Anterior cingulate cortex (tissue), 58 donors: Measurements from ENCODE around the gene PARD3B.

Experiments
- DNase-seq, 58 donors: peaks; one replicate each; lab custom pipeline; 2025; lab: John Stamatoyannopoulos, UW

Gene PARD3B

GRCh38 chr2:205358351-205358815 lies 813.1 kb downstream of the PARD3B start:
- DNase-seq: no peak

DNA sequence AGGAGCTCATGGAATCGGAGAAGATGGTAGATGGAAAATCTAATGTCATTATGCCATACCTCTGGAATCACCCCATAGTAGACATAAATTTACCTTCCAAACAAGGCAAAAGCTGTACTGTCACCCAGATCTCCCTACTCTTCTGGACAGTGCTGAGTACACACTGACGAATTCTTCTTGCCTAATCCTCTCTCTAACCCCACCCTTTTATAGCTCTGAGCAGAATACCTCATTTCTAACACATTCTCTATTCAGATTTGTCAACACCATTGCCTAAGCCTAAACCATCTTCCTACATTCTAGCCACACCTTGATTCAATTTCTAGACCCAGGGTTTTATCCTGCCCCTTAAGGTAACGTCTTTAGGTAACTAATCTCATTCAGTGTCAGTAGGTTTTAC lies 816.0 kb downstream of the PARD3B start:
- no peak for DNase-seq

DNA sequence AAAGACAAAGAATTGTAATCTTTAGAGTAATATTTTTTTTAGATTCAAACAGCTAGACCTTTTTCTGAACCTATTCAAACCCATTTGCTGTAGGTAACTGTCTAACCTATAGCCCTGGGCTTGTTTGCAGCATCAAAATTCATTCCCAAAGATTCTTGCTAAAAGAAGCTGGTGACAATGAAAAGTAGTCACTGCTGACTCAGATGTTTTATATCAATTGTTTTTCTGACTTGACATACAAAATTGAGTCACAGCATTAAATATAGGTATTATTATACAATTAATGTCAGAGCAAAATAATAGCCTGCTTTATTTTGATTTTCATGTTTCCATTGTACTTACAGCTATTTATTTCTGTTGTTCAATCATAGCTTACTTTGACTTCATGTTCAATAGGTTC lies 816.7 kb downstream of the PARD3B start:
- no peak for DNase-seq

GRCh38 chr2:205364261-205364660 lies 819.0 kb downstream of the PARD3B start:
- no peak for DNase-seq

DNA sequence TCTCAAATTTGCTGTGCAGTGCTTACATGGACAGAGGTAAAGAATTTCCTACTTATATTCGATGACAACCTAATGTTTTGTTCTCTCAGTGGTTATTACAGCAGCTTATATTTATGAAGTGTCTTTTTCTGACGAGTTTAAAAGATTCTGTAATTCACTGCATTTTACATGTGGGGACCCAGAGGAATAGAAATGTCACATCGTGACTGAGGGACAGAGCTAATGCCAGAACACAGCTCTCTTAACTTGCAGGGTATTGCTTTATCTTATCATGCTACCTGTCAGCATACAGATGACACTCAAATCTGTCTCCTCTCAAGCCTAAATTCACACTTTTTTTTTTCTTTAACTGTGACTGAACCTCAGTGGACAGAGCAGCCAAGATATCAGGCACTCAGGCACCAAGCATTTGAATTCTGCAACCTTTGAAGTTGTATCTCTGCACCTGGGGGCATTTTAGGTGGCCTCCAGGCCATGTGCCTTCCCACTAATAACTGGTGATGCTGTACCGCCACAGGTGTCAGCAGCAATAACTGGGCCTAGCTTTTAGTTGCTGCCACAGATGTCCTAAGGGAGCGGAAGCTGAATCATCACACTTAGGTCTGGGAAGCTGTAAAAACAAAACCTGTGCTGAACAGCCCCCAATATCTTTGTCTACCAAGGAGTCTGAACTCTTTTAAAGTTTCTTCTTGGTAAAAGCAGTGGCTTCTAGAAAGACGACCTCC lies 821.2 kb downstream of the PARD3B start:
- DNase-seq: no peak

DNA sequence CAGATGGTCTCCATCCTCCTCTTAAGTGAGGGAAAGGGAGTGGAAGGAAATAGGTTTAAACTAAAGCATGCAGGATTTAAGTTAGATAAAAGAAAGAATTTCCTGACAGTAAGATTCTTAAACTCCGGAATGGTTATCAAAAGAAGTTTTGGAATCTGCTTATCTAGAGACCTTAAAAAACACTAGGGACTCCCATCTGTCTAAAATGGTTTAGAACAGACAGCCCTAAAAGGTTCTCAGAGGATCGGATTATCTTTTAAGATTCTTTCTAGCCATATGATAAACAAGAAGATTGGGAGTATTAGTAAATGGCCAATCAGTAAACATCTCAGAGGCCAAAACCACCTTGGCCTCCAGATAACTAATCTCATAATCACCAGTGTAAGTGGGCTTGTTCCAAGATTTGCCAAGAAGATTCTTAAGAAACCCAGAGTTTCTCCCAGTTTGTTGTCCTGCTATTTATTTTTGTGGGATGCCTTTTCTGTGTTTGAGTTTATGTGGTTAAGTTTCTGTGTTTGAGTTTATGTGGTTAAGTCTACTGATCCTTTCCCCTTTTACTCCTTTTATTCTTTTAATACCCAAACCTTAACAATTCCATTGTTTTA lies 822.2 kb downstream of the PARD3B start:
- no peak for DNase-seq

DNA sequence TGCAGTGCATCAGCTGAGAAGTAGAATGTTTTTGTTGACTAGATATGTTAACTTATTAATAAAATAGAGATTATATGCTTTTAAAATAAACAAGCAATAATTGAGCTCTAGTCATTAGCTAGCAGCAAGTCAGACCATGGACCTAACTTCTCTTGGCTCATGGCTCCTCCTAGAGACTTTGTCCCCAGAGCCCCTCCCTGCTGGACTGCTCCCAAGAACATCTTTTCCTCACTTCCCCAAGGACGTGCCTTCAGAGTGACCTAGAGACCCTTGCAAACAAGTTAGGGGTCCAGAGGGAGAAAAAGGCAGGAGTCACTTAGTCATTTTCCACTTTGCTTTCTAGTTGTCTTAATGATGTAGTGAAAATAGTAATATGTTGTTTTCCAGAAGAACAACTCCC lies 824.5 kb downstream of the PARD3B start:
- DNase-seq: no peak

GRCh38 chr2:205370726-205371125 lies 825.5 kb downstream of the PARD3B start:
- DNase-seq: no peak

- no peak for DNase-seq
These were observed 826.9 kb downstream of the PARD3B start for GRCh38 chr2:205372141-205372540.

DNA sequence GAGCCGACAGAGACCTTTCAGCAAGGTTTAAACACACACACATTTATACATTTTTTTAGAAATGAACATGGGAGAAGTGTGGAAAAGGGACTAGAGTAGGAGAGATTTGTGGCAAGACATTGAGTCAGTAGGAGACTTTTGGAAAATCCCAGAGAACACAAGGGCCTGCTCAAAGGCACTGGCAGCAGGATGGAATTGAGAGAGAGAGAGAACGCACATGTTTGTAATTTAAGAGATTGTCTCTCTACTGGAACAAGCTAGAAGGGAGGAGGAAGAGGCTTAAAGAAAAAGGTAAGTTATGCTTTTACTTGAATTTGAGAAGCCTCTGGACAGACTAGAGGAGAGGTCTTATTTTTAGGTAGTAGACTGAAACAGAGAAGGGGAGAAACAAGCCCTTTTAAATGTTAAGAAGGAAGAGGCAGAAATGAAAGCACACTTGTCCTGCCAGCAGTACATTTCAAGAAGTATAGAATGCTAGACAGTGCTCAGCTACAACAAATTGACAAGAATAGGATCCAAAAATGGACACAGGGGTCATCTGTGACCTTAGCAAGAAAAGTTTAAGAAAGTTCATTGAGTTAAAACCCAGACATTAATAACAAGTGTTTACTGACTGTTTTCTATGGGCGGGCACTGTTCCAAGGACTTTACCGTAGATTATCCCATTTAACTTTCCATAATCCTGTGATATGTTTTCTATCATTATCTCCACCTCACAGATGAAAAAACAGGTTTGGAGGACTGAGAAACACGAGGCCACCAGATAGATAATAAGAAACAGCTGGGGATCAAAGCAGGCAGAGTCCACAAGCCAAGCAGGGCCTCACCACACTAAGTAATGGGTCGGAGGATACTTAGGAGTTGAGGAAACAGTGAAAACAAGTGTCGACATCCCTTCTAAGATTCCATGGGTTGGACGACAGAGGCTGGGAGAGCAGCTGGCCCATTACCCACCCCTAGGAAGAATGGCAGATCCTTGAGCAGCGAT lies 830.5 kb downstream of the PARD3B start:
- no peak for DNase-seq

DNA sequence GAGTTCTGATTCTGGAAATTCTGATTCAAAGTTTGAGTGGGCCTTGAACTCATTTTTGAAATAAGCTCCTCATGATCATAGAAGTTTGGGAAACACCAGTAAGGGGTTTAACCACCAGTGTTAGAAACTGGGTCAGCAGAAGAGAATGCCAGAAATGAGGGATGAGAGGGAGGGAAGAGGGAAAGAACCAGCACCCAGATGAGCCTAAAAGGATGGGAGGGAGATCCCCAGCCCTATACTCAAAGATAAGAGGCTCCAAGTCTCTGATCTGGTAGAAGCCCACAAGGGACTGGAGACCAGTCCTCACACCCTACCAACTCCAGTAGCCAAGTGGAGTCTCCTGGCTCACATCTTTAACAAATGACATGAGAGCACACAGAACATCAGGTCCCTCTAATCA lies 832.0 kb downstream of the PARD3B start:
- no peak for DNase-seq

- DNase-seq: no peak
These were observed 838.3 kb downstream of the PARD3B start for GRCh38 chr2:205383601-205384000.

GRCh38 chr2:205386109-205386508 lies 840.8 kb downstream of the PARD3B start:
- no peak for DNase-seq

DNA sequence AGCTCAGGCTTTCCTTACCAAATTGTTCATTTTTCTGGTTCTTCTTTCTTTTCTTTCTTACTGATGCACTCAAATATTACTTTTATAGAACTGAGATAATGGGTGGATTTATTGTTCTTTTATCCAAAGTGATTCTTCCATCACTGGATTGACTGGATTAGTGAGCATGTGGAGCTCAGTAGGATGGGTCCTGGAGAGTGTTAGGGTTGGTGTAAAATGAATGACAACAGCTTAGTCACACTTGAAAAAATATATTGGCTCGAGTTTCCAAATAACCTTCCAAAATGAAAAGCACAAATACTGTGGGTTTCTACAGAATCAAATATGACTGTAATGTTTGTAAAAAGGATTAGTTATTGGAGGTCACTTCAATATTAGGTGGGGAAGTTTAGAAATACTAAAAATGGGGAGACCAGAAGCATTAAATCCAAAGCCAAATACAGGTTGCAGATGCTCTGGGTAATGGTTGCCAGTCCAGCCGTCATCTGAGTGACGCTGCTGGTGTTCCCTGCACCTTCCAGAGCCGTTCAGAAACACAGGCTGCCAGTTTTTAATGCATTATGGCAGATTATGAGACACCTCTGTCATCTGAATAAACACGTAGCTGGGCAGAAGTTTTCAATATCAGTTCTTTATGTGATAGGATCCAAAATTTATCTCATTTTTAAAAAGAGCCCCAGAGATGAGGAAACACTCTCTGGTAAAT lies 842.2 kb downstream of the PARD3B start:
- no peak for DNase-seq

DNA sequence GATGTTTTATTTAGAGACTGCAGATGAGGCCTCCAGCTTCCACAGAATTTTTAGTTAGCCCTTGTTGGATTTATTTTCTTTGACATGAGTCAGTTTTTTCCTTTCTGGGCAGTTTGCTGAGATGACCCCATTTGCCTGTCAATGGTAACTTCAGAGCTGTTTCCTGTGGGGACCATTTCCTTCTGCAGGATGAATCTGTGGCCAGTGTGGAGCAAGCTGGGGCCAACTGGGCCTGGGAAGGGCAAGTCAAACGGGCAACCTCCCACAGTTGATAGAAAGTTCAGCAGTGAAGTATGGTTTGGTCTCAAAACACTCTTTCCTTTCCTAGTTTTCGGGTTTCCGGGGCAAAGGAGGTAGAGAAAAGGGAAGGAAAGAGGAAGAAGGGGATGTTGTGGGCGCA lies 845.6 kb downstream of the PARD3B start:
- no peak for DNase-seq

- no peak for DNase-seq
These were observed 856.2 kb downstream of the PARD3B start for GRCh38 chr2:205401511-205401910.

GRCh38 chr2:205402011-205402410 lies 856.7 kb downstream of the PARD3B start:
- DNase-seq: no peak

GRCh38 chr2:205403244-205403825 lies 858.1 kb downstream of the PARD3B start:
- DNase-seq: no peak

DNA sequence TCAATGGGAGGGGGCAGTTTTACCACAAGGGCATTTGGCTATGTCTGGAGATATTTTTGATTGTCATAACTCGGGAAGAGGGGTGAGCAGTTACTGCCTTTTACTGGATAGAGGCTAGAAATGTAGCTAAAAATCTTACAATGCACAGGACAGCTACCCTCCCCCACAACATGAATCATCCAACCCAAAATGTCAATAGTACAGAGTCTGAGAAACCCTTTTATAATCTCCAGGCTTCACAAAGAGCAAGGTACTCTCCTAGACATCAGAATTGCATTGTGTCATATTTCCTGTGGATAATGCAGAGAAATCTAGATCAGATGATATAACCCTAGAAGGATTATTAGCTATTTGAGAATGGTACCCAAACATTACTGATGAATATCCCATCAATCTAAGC lies 859.9 kb downstream of the PARD3B start:
- no peak for DNase-seq

DNA sequence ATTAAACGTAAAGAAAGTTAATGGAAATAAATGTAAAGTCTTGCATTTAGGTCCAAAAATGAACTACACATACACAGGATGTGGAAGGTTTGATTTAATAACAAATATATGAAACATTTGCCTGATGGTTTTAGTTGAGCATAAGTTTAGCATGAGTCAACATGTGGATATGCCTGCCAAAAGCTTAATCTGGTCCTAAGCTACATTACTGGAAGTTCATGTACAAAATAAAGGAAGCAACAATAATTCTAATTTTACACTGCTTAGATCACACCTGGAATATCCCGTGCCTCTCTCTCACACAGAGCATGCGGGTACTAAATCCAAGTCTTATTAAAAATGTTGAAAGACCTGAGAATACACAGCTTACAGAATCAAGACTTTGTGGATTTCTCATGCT lies 860.5 kb downstream of the PARD3B start:
- DNase-seq: no peak
